Aortic smooth muscle cell (primary cell): ENCODE data around the gene RNU1-1. TPM values are rescaled to one million over a fixed set of nuclear protein-coding genes. Genes with fewer than 3 reads are reported as not detected.

Experiments used
- total RNA-seq: library from RNA; depleted of rRNA; stranded (reverse); fragments of >200 nt; gene quantifications from 2 replicates; pipeline ENCODE4 v1.2.3, GENCODE V29; 2014

RNU1-1 gene
- total RNA-seq = 565 and 1,390 TPM in 2 replicates

DNA sequence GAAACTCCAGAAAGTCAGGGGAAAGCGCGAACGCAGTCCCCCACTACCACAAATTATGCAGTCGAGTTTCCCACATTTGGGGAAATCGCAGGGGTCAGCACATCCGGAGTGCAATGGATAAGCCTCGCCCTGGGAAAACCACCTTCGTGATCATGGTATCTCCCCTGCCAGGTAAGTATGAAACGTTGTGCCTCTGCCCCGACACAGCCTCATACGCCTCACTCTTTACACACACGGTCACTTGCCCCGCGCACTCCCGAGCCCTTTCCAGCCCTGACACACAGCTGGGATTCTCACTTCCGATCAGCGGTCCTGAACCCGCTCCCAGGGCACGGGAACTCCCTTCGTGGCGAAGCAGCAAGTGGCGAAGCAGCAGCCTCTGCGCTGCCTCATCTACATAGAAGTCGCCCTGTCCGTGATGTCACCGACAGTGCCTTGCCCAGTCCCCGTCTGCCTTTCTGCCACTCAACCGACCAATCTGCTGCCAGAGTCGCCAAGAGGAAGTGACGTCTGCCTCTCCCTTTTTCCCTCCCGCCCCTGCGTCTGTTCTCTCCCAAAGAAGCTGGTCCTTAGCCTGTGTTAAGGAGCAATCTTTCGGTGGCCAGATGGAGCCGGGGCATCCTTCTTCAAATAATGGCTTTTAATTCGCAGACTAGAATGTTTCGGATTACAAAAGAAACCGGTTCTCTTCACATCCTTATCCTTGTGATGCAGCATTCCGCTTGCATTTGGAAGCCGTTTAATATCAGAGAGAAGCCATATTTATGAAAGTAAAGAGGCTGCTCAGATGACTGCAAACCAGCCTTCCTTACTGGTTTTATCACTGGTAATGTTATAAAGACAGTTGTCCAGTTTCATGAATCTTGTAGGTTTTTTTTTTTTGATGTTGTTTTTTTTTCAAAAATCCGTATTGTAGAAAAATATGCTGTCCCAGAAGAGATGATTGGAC, at the start of gene RNU1-1:
RNU1-1 (minus strand) TSS at position 179 of the 949 bp plus-strand sequence.

Other genes with a start within 250 kb of the RNU1-1 start
- gene FBXO42, start 161.8 kb downstream of the RNU1-1 start, total RNA-seq = 10.4 and 13.1 TPM in 2 replicates
- gene SZRD1, start 147.0 kb downstream of the RNU1-1 start, total RNA-seq = 26.0 and 37.0 TPM in 2 replicates
- not detected in 2 replicates for gene SPATA21, start 76.9 kb downstream of the RNU1-1 start, total RNA-seq
- 86.1 and 92.6 TPM in 2 replicates for gene NECAP2, start 73.6 kb downstream of the RNU1-1 start, total RNA-seq
- 36.1 and 42.5 TPM in 2 replicates for gene NBPF1, start 99.3 kb upstream of the RNU1-1 start, total RNA-seq
- 565 and 1,390 TPM in 2 replicates for gene RNU1-3, start 152.7 kb upstream of the RNU1-1 start, total RNA-seq
- 565 and 1,390 TPM in 2 replicates for gene RNU1-4, start 226.2 kb upstream of the RNU1-1 start, total RNA-seq